ENCODE data around the gene MVK. TPM values are rescaled to one million over a fixed set of nuclear protein-coding genes. Genes with fewer than 3 reads are reported as not detected.

MVK gene
- total and polyA plus RNA-seq, 5 donors = 5.8 to 10.2 (median 7.4) TPM

- DNase-seq (no peak), ATAC-seq (no peak)
- no peak overlapping the region for H3K4me3 ChIP-seq (ENCODE audit: low read length)
- 91% methylated on average over 18 of the region's 18 CpGs for WGBS
- no peak overlapping the region for H3K27ac ChIP-seq (ENCODE audit: low read length)
- no peaks in the 10 kb centered on the region for H3K27me3 ChIP-seq (ENCODE audit: control insufficient read depth, insufficient read depth)
- H3K4me1 ChIP-seq (ENCODE audit: control insufficient read depth, insufficient read depth, low read length) = no peaks in the 10 kb centered on the region
- no peaks in the 10 kb centered on the region for H3K9me3 ChIP-seq (ENCODE audit: control insufficient read depth, low read length)
- intact Hi-C loops (cut with DNase I) = no loop called here
Measured at GRCh38 chr12:109581334-109581691, 7.7 kb downstream of the MVK start.

- 90% methylated on average over 8 of the region's 8 CpGs for WGBS
- Histone ChIP-seq H3K4me3 (ENCODE audit: low read length) (no peak overlapping the region), H3K9me3 (ENCODE audit: control insufficient read depth, low read length) (no peaks in the 10 kb centered on the region), H3K27me3 (ENCODE audit: control insufficient read depth, insufficient read depth) (no peaks in the 10 kb centered on the region), H3K27ac (ENCODE audit: low read length) (no peak overlapping the region), H3K4me1 (ENCODE audit: control insufficient read depth, insufficient read depth, low read length) (no peaks in the 10 kb centered on the region)
- DNase-seq (no peak), ATAC-seq (no peak)
- intact Hi-C loops (cut with DNase I) = no loop called here
Measured at GRCh38 chr12:109581856-109582255, 8.3 kb downstream of the MVK start.

- ATAC-seq (peak in 1 of 2 donors; percentile 8), DNase-seq (no peak)
- WGBS = 93% methylated on average over 5 of the region's 5 CpGs
- no peaks in the 10 kb centered on the region for H3K27me3 ChIP-seq (ENCODE audit: control insufficient read depth, insufficient read depth)
- intact Hi-C loops (cut with DNase I) = no loop called here
- H3K4me1 ChIP-seq (ENCODE audit: control insufficient read depth, insufficient read depth, low read length) = no peaks in the 10 kb centered on the region
- no peak overlapping the region for H3K27ac ChIP-seq (ENCODE audit: low read length)
- no peak overlapping the region for H3K4me3 ChIP-seq (ENCODE audit: low read length)
- H3K9me3 ChIP-seq (ENCODE audit: control insufficient read depth, low read length) = no peaks in the 10 kb centered on the region
Measured at GRCh38 chr12:109582636-109583035, 9.0 kb downstream of the MVK start.

- no peak for DNase-seq
- intact Hi-C loops (cut with DNase I) = no loop called here
- H3K27me3 ChIP-seq (ENCODE audit: control insufficient read depth, insufficient read depth) = no peaks in the 10 kb centered on the region
- H3K4me1 ChIP-seq (ENCODE audit: control insufficient read depth, insufficient read depth, low read length) = no peaks in the 10 kb centered on the region
- ATAC-seq = no peak
- no peaks in the 10 kb centered on the region for H3K9me3 ChIP-seq (ENCODE audit: control insufficient read depth, low read length)
- no peak overlapping the region for H3K4me3 ChIP-seq (ENCODE audit: low read length)
- 95% methylated on average over 2 of the region's 2 CpGs for WGBS
- H3K27ac ChIP-seq (ENCODE audit: low read length) = no peak overlapping the region
Measured at GRCh38 chr12:109583733-109584132, 10.1 kb downstream of the MVK start.

- intact Hi-C loops (cut with DNase I) = no loop called here
- Histone ChIP-seq H3K4me1 (ENCODE audit: control insufficient read depth, insufficient read depth, low read length) (no peaks in the 10 kb centered on the region), H3K4me3 (ENCODE audit: low read length) (no peak overlapping the region), H3K27ac (ENCODE audit: low read length) (no peak overlapping the region), H3K9me3 (ENCODE audit: control insufficient read depth, low read length) (no peaks in the 10 kb centered on the region), H3K27me3 (ENCODE audit: control insufficient read depth, insufficient read depth) (no peaks in the 10 kb centered on the region)
- ATAC-seq (no peak), DNase-seq (no peak)
- 89% methylated on average over 10 of the region's 10 CpGs for WGBS
Measured at GRCh38 chr12:109586385-109587296, 13.0 kb downstream of the MVK start.

- Histone ChIP-seq H3K27ac (ENCODE audit: low read length) (no peak overlapping the region), H3K4me1 (ENCODE audit: control insufficient read depth, insufficient read depth, low read length) (no peaks in the 10 kb centered on the region), H3K27me3 (ENCODE audit: control insufficient read depth, insufficient read depth) (no peaks in the 10 kb centered on the region), H3K9me3 (ENCODE audit: control insufficient read depth, low read length) (no peaks in the 10 kb centered on the region), H3K4me3 (ENCODE audit: low read length) (no peak overlapping the region)
- intact Hi-C loops (cut with DNase I) = no loop called here
- DNase-seq (no peak), ATAC-seq (no peak)
- 92% methylated on average over 18 of the region's 18 CpGs for whole genome bisulfite sequencing
Measured at GRCh38 chr12:109587921-109588320, 14.3 kb downstream of the MVK start.

- intact Hi-C loops (cut with DNase I) = no loop called here
- Histone ChIP-seq H3K4me3 (ENCODE audit: low read length) (no peak overlapping the region), H3K4me1 (ENCODE audit: control insufficient read depth, insufficient read depth, low read length) (no peaks in the 10 kb centered on the region), H3K27ac (ENCODE audit: low read length) (no peak overlapping the region), H3K27me3 (ENCODE audit: control insufficient read depth, insufficient read depth) (no peaks in the 10 kb centered on the region), H3K9me3 (ENCODE audit: control insufficient read depth, low read length) (no peaks in the 10 kb centered on the region)
- DNase-seq (no peak), ATAC-seq (no peak)
- 93% methylated on average over 26 of the region's 26 CpGs for WGBS
Measured at GRCh38 chr12:109588461-109589239, 15.1 kb downstream of the MVK start.

- no peak for DNase-seq
- Histone ChIP-seq H3K4me3 (ENCODE audit: low read length) (no peak overlapping the region), H3K9me3 (ENCODE audit: control insufficient read depth, low read length) (no peaks in the 10 kb centered on the region), H3K27ac (ENCODE audit: low read length) (no peak overlapping the region), H3K4me1 (ENCODE audit: control insufficient read depth, insufficient read depth, low read length) (no peaks in the 10 kb centered on the region), H3K27me3 (ENCODE audit: control insufficient read depth, insufficient read depth) (no peaks in the 10 kb centered on the region)
- intact Hi-C loops (cut with DNase I) = no loop called here
- no peak for ATAC-seq
- 87% methylated on average over 7 of the region's 7 CpGs for WGBS
Measured at GRCh38 chr12:109589240-109589590, 15.6 kb downstream of the MVK start.

- Histone ChIP-seq H3K9me3 (ENCODE audit: control insufficient read depth, low read length) (no peaks in the 10 kb centered on the region), H3K27ac (ENCODE audit: low read length) (no peak overlapping the region), H3K27me3 (ENCODE audit: control insufficient read depth, insufficient read depth) (no peaks in the 10 kb centered on the region), H3K4me1 (ENCODE audit: control insufficient read depth, insufficient read depth, low read length) (no peaks in the 10 kb centered on the region), H3K4me3 (ENCODE audit: low read length) (no peak overlapping the region)
- ATAC-seq (no peak), DNase-seq (no peak)
- intact Hi-C loops (cut with DNase I) = no loop called here
- 92% methylated on average over 16 of the region's 16 CpGs for WGBS
Measured at GRCh38 chr12:109589691-109590245, 16.2 kb downstream of the MVK start.

GRCh38 chr12:109590566-109590965 is 17.0 kb downstream of the MVK start:
- H3K27me3 ChIP-seq (ENCODE audit: control insufficient read depth, insufficient read depth) = no peaks in the 10 kb centered on the region
- ATAC-seq = no peak
- WGBS = 91% methylated on average over 8 of the region's 8 CpGs
- no peak overlapping the region for H3K4me3 ChIP-seq (ENCODE audit: low read length)
- H3K27ac ChIP-seq (ENCODE audit: low read length) = no peak overlapping the region
- no peaks in the 10 kb centered on the region for H3K9me3 ChIP-seq (ENCODE audit: control insufficient read depth, low read length)
- intact Hi-C loops (cut with DNase I) = no loop called here
- no peaks in the 10 kb centered on the region for H3K4me1 ChIP-seq (ENCODE audit: control insufficient read depth, insufficient read depth, low read length)
- DNase-seq = no peak

GRCh38 chr12:109591041-109591440 is 17.4 kb downstream of the MVK start:
- H3K27me3 ChIP-seq (ENCODE audit: control insufficient read depth, insufficient read depth) = no peaks in the 10 kb centered on the region
- DNase-seq = no peak
- H3K9me3 ChIP-seq (ENCODE audit: control insufficient read depth, low read length) = no peaks in the 10 kb centered on the region
- no peak overlapping the region for H3K27ac ChIP-seq (ENCODE audit: low read length)
- no peak overlapping the region for H3K4me3 ChIP-seq (ENCODE audit: low read length)
- intact Hi-C loops (cut with DNase I) = no loop called here
- 84% methylated on average over 10 of the region's 10 CpGs for WGBS
- no peak for ATAC-seq
- no peaks in the 10 kb centered on the region for H3K4me1 ChIP-seq (ENCODE audit: control insufficient read depth, insufficient read depth, low read length)
